ENCODE measurements around the gene KCNAB2.

The KCNAB2 gene

GRCh38 chr1:6019166-6019845, 26.4 kb upstream of the KCNAB2 start:
- TF ChIP-seq YY1 (IDR thresholded peaks at IDR 0.05; ENCODE audit: insufficient read depth, insufficient read length) (no peak), ZNF274 (IDR thresholded peaks at IDR 0.05; ENCODE audit: low read depth, low read length) (no peak), SUZ12 (IDR thresholded peaks at IDR 0.05; ENCODE audit: extremely low read depth, insufficient read depth, insufficient read length) (no peak)
- no peaks in the 10 kb centered on the region for H3K9me3 ChIP-seq (ENCODE audit: insufficient read depth, low read length)
- H3K4me3 ChIP-seq (ENCODE audit: insufficient read length, low read depth) = no peak overlapping the region
- DNase-seq (ENCODE audit: low read depth, low spot score) = no peak
- no peak overlapping the region for H3K9ac ChIP-seq (ENCODE audit: insufficient read length, low read depth)
- H3K27me3 ChIP-seq (ENCODE audit: insufficient read depth, insufficient read length) = no peaks in the 10 kb centered on the region
- H3K36me3 ChIP-seq (ENCODE audit: insufficient read depth, insufficient read length, low read length) = no peaks in the 10 kb centered on the region
- no peaks in the 10 kb centered on the region for H3K4me1 ChIP-seq (ENCODE audit: insufficient read depth, insufficient read length)

- Histone ChIP-seq H3K4me3 (ENCODE audit: insufficient read length, low read depth) (no peak overlapping the region), H3K9ac (ENCODE audit: insufficient read length, low read depth) (no peak overlapping the region), H3K36me3 (ENCODE audit: insufficient read depth, insufficient read length, low read length) (no peaks in the 10 kb centered on the region), H3K9me3 (ENCODE audit: insufficient read depth, low read length) (no peaks in the 10 kb centered on the region), H3K4me1 (ENCODE audit: insufficient read depth, insufficient read length) (no peaks in the 10 kb centered on the region), H3K27me3 (ENCODE audit: insufficient read depth, insufficient read length) (no peaks in the 10 kb centered on the region)
- DNase-seq (ENCODE audit: low read depth, low spot score) = no peak
- TF ChIP-seq YY1 (IDR thresholded peaks at IDR 0.05; ENCODE audit: insufficient read depth, insufficient read length) (no peak), ZNF274 (IDR thresholded peaks at IDR 0.05; ENCODE audit: low read depth, low read length) (no peak), SUZ12 (IDR thresholded peaks at IDR 0.05; ENCODE audit: extremely low read depth, insufficient read depth, insufficient read length) (no peak)
Observed at GRCh38 chr1:6022193-6022592, 23.5 kb upstream of the KCNAB2 start.

GRCh38 chr1:6023346-6023745, 22.3 kb upstream of the KCNAB2 start:
- Histone ChIP-seq H3K36me3 (ENCODE audit: insufficient read depth, insufficient read length, low read length) (no peaks in the 10 kb centered on the region), H3K27me3 (ENCODE audit: insufficient read depth, insufficient read length) (no peaks in the 10 kb centered on the region), H3K4me1 (ENCODE audit: insufficient read depth, insufficient read length) (no peaks in the 10 kb centered on the region), H3K9ac (ENCODE audit: insufficient read length, low read depth) (no peak overlapping the region), H3K9me3 (ENCODE audit: insufficient read depth, low read length) (no peaks in the 10 kb centered on the region), H3K4me3 (ENCODE audit: insufficient read length, low read depth) (no peak overlapping the region)
- DNase-seq (ENCODE audit: low read depth, low spot score) = no peak
- TF ChIP-seq YY1 (IDR thresholded peaks at IDR 0.05; ENCODE audit: insufficient read depth, insufficient read length) (no peak), ZNF274 (IDR thresholded peaks at IDR 0.05; ENCODE audit: low read depth, low read length) (no peak), SUZ12 (IDR thresholded peaks at IDR 0.05; ENCODE audit: extremely low read depth, insufficient read depth, insufficient read length) (no peak)

GRCh38 chr1:6024376-6024775, 21.3 kb upstream of the KCNAB2 start:
- H3K9me3 ChIP-seq (ENCODE audit: insufficient read depth, low read length) = no peaks in the 10 kb centered on the region
- H3K4me1 ChIP-seq (ENCODE audit: insufficient read depth, insufficient read length) = no peaks in the 10 kb centered on the region
- DNase-seq (ENCODE audit: low read depth, low spot score) = no peak
- no peaks in the 10 kb centered on the region for H3K27me3 ChIP-seq (ENCODE audit: insufficient read depth, insufficient read length)
- no peak overlapping the region for H3K4me3 ChIP-seq (ENCODE audit: insufficient read length, low read depth)
- TF ChIP-seq ZNF274 (IDR thresholded peaks at IDR 0.05; ENCODE audit: low read depth, low read length) = no peak
- TF ChIP-seq SUZ12 (IDR thresholded peaks at IDR 0.05; ENCODE audit: extremely low read depth, insufficient read depth, insufficient read length) = no peak
- TF ChIP-seq YY1 (IDR thresholded peaks at IDR 0.05; ENCODE audit: insufficient read depth, insufficient read length) = no peak
- no peak overlapping the region for H3K9ac ChIP-seq (ENCODE audit: insufficient read length, low read depth)
- H3K36me3 ChIP-seq (ENCODE audit: insufficient read depth, insufficient read length, low read length) = no peaks in the 10 kb centered on the region

DNA sequence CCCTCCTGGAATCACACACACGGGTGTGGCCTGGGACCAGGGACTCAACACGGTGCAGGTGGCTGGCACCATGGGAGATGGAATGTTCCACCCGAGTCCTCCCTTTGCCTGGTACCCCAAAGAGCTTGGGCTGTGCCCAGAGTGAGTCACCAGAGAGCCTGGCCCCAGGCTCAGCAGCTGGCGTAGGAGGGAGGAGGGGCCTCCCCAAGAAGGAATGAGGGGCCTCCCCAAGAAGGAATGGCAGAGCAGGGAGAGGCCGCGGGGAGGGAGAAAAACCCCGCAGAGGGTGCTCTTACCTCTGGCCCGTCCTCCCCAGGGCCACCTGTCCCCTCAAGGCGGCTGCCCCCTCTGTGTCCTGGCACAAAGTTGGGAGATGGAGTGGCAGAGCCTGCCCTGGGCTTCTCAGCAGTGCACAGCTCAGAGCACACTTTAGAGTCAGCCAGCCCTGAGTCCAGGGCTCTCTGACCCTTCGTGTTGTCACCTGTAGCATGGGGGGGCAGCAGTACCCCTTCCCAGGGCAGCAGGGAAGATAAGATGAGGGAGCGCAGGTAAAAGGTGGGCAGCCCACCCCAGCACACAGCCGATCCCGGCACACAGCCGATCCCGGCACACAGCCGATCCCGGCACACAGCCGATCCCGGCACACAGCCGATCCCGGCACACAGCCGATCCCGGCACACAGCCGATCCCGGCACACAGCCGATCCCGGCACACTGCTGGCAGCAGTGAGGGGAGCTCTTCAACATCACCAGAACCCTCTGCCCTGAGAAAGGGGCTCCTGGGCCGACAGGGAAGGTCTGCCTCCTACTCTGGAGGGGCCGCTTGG, 20.2 kb upstream of the KCNAB2 start:
- Histone ChIP-seq H3K36me3 (ENCODE audit: insufficient read depth, insufficient read length, low read length) (no peaks in the 10 kb centered on the region), H3K9ac (ENCODE audit: insufficient read length, low read depth) (no peak overlapping the region), H3K4me3 (ENCODE audit: insufficient read length, low read depth) (no peak overlapping the region), H3K9me3 (ENCODE audit: insufficient read depth, low read length) (no peaks in the 10 kb centered on the region), H3K27me3 (ENCODE audit: insufficient read depth, insufficient read length) (no peaks in the 10 kb centered on the region), H3K4me1 (ENCODE audit: insufficient read depth, insufficient read length) (no peaks in the 10 kb centered on the region)
- TF ChIP-seq ZNF274 (IDR thresholded peaks at IDR 0.05; ENCODE audit: low read depth, low read length) (no peak), SUZ12 (IDR thresholded peaks at IDR 0.05; ENCODE audit: extremely low read depth, insufficient read depth, insufficient read length) (no peak), YY1 (IDR thresholded peaks at IDR 0.05; ENCODE audit: insufficient read depth, insufficient read length) (no peak)
- no peak for DNase-seq (ENCODE audit: low read depth, low spot score)

- no peak overlapping the region for H3K9ac ChIP-seq (ENCODE audit: insufficient read length, low read depth)
- TF ChIP-seq ZNF274 (IDR thresholded peaks at IDR 0.05; ENCODE audit: low read depth, low read length) (no peak), SUZ12 (IDR thresholded peaks at IDR 0.05; ENCODE audit: extremely low read depth, insufficient read depth, insufficient read length) (no peak), YY1 (IDR thresholded peaks at IDR 0.05; ENCODE audit: insufficient read depth, insufficient read length) (no peak)
- H3K27me3 ChIP-seq (ENCODE audit: insufficient read depth, insufficient read length) = no peaks in the 10 kb centered on the region
- H3K4me3 ChIP-seq (ENCODE audit: insufficient read length, low read depth) = no peak overlapping the region
- no peaks in the 10 kb centered on the region for H3K36me3 ChIP-seq (ENCODE audit: insufficient read depth, insufficient read length, low read length)
- no peaks in the 10 kb centered on the region for H3K4me1 ChIP-seq (ENCODE audit: insufficient read depth, insufficient read length)
- no peak for DNase-seq (ENCODE audit: low read depth, low spot score)
- H3K9me3 ChIP-seq (ENCODE audit: insufficient read depth, low read length) = no peaks in the 10 kb centered on the region
Observed at GRCh38 chr1:6026095-6026809, 19.4 kb upstream of the KCNAB2 start.

GRCh38 chr1:6027591-6027990, 18.1 kb upstream of the KCNAB2 start:
- Histone ChIP-seq H3K4me1 (ENCODE audit: insufficient read depth, insufficient read length) (no peaks in the 10 kb centered on the region), H3K36me3 (ENCODE audit: insufficient read depth, insufficient read length, low read length) (no peaks in the 10 kb centered on the region), H3K4me3 (ENCODE audit: insufficient read length, low read depth) (no peak overlapping the region), H3K27me3 (ENCODE audit: insufficient read depth, insufficient read length) (no peaks in the 10 kb centered on the region), H3K9me3 (ENCODE audit: insufficient read depth, low read length) (no peaks in the 10 kb centered on the region), H3K9ac (ENCODE audit: insufficient read length, low read depth) (no peak overlapping the region)
- DNase-seq (ENCODE audit: low read depth, low spot score) = no peak
- TF ChIP-seq SUZ12 (IDR thresholded peaks at IDR 0.05; ENCODE audit: extremely low read depth, insufficient read depth, insufficient read length) (no peak), ZNF274 (IDR thresholded peaks at IDR 0.05; ENCODE audit: low read depth, low read length) (no peak), YY1 (IDR thresholded peaks at IDR 0.05; ENCODE audit: insufficient read depth, insufficient read length) (no peak)
